ENCODE data around the gene SSU72. TPM values are rescaled to one million over a fixed set of nuclear protein-coding genes. Genes with fewer than 3 reads are reported as not detected.

Gene SSU72
- total RNA-seq, 1 experiment from 2014 or later = 193 TPM

DNA sequence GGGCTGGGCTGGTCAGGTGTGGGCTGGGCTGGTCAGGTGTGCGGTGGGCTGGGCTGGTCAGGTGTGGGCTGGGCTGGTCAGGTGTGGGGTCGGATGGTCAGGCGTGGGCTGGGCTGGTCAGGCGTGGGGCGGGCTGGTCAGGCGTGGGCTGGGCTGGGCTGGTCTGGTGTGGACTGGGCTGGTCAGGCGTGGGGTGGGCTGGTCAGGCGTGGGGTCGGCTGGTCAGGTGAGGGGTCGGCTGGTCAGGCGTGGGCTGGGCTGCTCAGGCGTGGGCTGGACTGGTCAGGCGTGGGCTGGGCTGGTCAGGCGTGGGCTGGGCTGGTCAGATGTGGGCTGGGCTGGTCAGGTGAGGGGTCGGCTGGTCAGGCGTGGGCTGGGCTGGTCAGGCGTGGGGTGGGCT is 31.1 kb upstream of the SSU72 start:
- POLR2A ChIA-PET (ENCODE audit: low non-redundant PET) = no interaction called here
- DNase-seq (ENCODE audit: low spot score) = no peak

DNA sequence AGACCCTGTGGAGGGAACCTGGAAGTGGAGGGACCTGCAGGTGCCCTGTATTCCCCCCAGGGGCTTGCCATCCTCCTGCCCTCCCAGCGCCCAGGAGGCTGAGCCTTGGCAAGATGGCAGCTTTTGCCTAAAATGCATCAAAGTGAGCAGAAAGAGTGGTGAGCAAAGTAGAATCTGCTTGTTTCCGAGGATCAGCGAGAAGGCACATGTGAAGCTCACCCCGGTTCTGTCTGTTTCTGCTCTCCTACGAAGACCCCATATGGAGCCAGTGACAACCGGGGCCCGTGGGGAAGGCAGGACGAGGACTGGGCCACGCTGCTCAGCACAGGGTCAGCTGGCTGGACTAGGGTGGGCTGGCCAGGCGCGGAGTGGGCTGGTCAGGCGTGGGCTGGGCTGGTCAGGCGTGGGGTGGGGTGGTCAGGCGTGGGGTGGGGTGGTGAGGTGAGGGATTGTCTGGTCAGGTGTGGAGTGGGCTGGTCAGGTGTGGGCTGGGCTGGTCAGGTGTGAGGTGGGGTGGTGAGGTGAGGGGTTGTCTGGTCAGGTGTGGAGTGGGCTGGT is 30.4 kb upstream of the SSU72 start:
- no TSS peak for BruUV-seq (replicated peaks)
- TF ChIP-seq, protein P1, sequence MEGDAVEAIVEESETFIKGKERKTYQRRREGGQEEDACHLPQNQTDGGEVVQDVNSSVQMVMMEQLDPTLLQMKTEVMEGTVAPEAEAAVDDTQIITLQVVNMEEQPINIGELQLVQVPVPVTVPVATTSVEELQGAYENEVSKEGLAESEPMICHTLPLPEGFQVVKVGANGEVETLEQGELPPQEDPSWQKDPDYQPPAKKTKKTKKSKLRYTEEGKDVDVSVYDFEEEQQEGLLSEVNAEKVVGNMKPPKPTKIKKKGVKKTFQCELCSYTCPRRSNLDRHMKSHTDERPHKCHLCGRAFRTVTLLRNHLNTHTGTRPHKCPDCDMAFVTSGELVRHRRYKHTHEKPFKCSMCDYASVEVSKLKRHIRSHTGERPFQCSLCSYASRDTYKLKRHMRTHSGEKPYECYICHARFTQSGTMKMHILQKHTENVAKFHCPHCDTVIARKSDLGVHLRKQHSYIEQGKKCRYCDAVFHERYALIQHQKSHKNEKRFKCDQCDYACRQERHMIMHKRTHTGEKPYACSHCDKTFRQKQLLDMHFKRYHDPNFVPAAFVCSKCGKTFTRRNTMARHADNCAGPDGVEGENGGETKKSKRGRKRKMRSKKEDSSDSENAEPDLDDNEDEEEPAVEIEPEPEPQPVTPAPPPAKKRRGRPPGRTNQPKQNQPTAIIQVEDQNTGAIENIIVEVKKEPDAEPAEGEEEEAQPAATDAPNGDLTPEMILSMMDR (conservative IDR thresholded peaks at IDR 0.05; ENCODE audit: low read depth, low read length) = no peak
- TF ChIP-seq EZH2 (IDR thresholded peaks at IDR 0.05; ENCODE audit: borderline replicate concordance, low read depth, low read length, poor library complexity, severe bottlenecking) = no peak
- Histone ChIP-seq H3K27me3 (replicated peaks; ENCODE audit: insufficient read depth, low read depth, low read length, poor library complexity) (no peaks in the 10 kb centered on the region), H3K27ac (ENCODE audit: low read depth, low read length, poor library complexity, severe bottlenecking) (no peak overlapping the region), H3K9me3 (ENCODE audit: low read depth, low read length, poor library complexity, severe bottlenecking) (no peaks in the 10 kb centered on the region), H3K4me1 (ENCODE audit: insufficient read depth, low read length, poor library complexity, severe bottlenecking) (no peaks in the 10 kb centered on the region), H3K4me3 (ENCODE audit: low read depth, low read length, poor library complexity, severe bottlenecking) (no peak overlapping the region), H3K36me3 (ENCODE audit: insufficient read depth, low read length, poor library complexity, severe bottlenecking) (no peaks in the 10 kb centered on the region)
- POLR2A ChIA-PET (ENCODE audit: low non-redundant PET) = no interaction called here
- CTCF ChIA-PET = no interaction called here
- intact Hi-C loops (cut with micrococcal nuclease; ENCODE audit: unreplicated experiment) = no loop called here
- DNase-seq (ENCODE audit: low spot score) = peak; percentile 45

More for the DNA sequence above, 31.1 kb upstream of the SSU72 start:
- TF ChIP-seq, protein P1 (conservative IDR thresholded peaks at IDR 0.05; ENCODE audit: low read depth, low read length) = no peak
- no peak for TF ChIP-seq EZH2 (IDR thresholded peaks at IDR 0.05; ENCODE audit: borderline replicate concordance, low read depth, low read length, poor library complexity, severe bottlenecking)
- Histone ChIP-seq H3K4me3 (ENCODE audit: low read depth, low read length, poor library complexity, severe bottlenecking) (no peak overlapping the region), H3K9me3 (ENCODE audit: low read depth, low read length, poor library complexity, severe bottlenecking) (no peaks in the 10 kb centered on the region), H3K27ac (ENCODE audit: low read depth, low read length, poor library complexity, severe bottlenecking) (no peak overlapping the region), H3K4me1 (ENCODE audit: insufficient read depth, low read length, poor library complexity, severe bottlenecking) (no peaks in the 10 kb centered on the region), H3K27me3 (replicated peaks; ENCODE audit: insufficient read depth, low read depth, low read length, poor library complexity) (no peaks in the 10 kb centered on the region), H3K36me3 (ENCODE audit: insufficient read depth, low read length, poor library complexity, severe bottlenecking) (no peaks in the 10 kb centered on the region)
- CTCF ChIA-PET = no interaction called here
- intact Hi-C loops (cut with micrococcal nuclease; ENCODE audit: unreplicated experiment) = no loop called here
- no TSS peak for BruUV-seq (replicated peaks)

GRCh38 chr1:1604374-1605033 is 29.8 kb upstream of the SSU72 start:
- no peak overlapping the region for H3K27ac ChIP-seq (ENCODE audit: low read depth, low read length, poor library complexity, severe bottlenecking)
- H3K4me1 ChIP-seq (ENCODE audit: insufficient read depth, low read length, poor library complexity, severe bottlenecking) = no peaks in the 10 kb centered on the region
- ChIA-PET POLR2A (ENCODE audit: low non-redundant PET) (no interaction called here), CTCF (no interaction called here)
- BruUV-seq (replicated peaks) = no TSS peak
- no peak for DNase-seq (ENCODE audit: low spot score)
- H3K36me3 ChIP-seq (ENCODE audit: insufficient read depth, low read length, poor library complexity, severe bottlenecking) = no peaks in the 10 kb centered on the region
- no peak overlapping the region for H3K4me3 ChIP-seq (ENCODE audit: low read depth, low read length, poor library complexity, severe bottlenecking)
- no peaks in the 10 kb centered on the region for H3K27me3 ChIP-seq (replicated peaks; ENCODE audit: insufficient read depth, low read depth, low read length, poor library complexity)
- intact Hi-C loops (cut with micrococcal nuclease; ENCODE audit: unreplicated experiment) = no loop called here
- no peaks in the 10 kb centered on the region for H3K9me3 ChIP-seq (ENCODE audit: low read depth, low read length, poor library complexity, severe bottlenecking)
- TF ChIP-seq EZH2 (IDR thresholded peaks at IDR 0.05; ENCODE audit: borderline replicate concordance, low read depth, low read length, poor library complexity, severe bottlenecking) = no peak
- TF ChIP-seq, protein P1 (conservative IDR thresholded peaks at IDR 0.05; ENCODE audit: low read depth, low read length) = no peak
